ENCODE measurements around the gene MPRIP. TPM values are rescaled to one million over a fixed set of nuclear protein-coding genes. Genes with fewer than 3 reads are reported as not detected.
"Not testable (repeated sequence)": the region's sequence is repeated elsewhere in the genome, so short reads cannot be mapped to it uniquely, and the experiment has no call there.

Gene MPRIP
- 193 and 199 TPM in 2 replicates for total RNA-seq (2014; rRNA removed; shearing (Covaris generic))

- Histone ChIP-seq H3K4me1 (replicated peaks) (peaks cover 56% of the 10 kb centered on the region), H3K36me3 (peaks cover 23% of the 10 kb centered on the region), H3K27me3 (replicated peaks) (no peaks in the 10 kb centered on the region), H3K9me3 (replicated peaks) (no peaks in the 10 kb centered on the region), H3K4me3 (peak within 1 kb of the TSS; percentile 81), H3K27ac (peak within 1 kb of the TSS; percentile 66)
- DNase-seq (ENCODE audit: low read depth in 1 of 2, low spot score in 2 of 2), result no peak
Measured at GRCh38 chr17:17042384-17042736, at the start of gene MPRIP. TSS of gene MPRIP (plus strand) at chr17:17042457. CDS start at chr17:17042849, 392 bp downstream.

DNA sequence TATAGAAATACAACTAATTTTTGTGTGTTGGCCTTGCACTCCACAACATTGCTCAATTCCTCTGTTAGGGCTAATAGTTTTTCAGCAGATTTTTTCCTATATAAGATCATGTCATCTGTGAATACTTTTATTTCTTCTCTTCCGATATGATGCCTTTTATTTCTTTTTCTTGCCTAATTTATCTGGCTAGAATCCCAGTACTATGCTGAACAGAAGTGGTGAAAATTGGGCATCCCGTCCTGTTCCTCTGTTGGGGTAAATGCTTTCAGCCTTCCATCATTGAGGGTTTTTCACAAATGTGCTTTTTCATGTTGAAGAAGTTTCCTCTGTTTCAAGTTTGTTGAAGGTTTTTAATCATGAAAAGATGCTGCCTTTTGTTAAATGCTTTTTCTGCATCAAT lies 47.6 kb upstream of the MPRIP start:
- no peaks in the 10 kb centered on the region for H3K36me3 ChIP-seq
- H3K27me3 ChIP-seq (replicated peaks), result no peaks in the 10 kb centered on the region
- H3K9me3 ChIP-seq (replicated peaks), result no peaks in the 10 kb centered on the region
- no peak for DNase-seq (ENCODE audit: low read depth in 1 of 2, low spot score in 2 of 2)
- H3K4me1 ChIP-seq (replicated peaks), result no peaks in the 10 kb centered on the region; the same call in 1 of the 2 replicates
- H3K4me3 ChIP-seq, result no peak overlapping the region
- no peak overlapping the region for H3K27ac ChIP-seq

GRCh38 chr17:16995930-16996329 lies 46.3 kb upstream of the MPRIP start:
- Histone ChIP-seq H3K4me3 (no peak overlapping the region), H3K36me3 (no peaks in the 10 kb centered on the region), H3K4me1 (replicated peaks) (no peaks in the 10 kb centered on the region), H3K9me3 (replicated peaks) (no peaks in the 10 kb centered on the region), H3K27me3 (replicated peaks) (no peaks in the 10 kb centered on the region), H3K27ac (no peak overlapping the region)
- no peak for DNase-seq (ENCODE audit: low read depth in 1 of 2, low spot score in 2 of 2)

GRCh38 chr17:16996726-16997125 lies 45.5 kb upstream of the MPRIP start:
- H3K27ac ChIP-seq; DNase-seq (ENCODE audit: low read depth in 1 of 2, low spot score in 2 of 2); H3K9me3 ChIP-seq (replicated peaks); H3K4me3 ChIP-seq; H3K27me3 ChIP-seq (replicated peaks); H3K36me3 ChIP-seq; H3K4me1 ChIP-seq (replicated peaks): not testable (repeated sequence)

- DNase-seq (ENCODE audit: low read depth in 1 of 2, low spot score in 2 of 2), result no peak
- Histone ChIP-seq H3K36me3 (no peaks in the 10 kb centered on the region), H3K4me3 (no peak overlapping the region), H3K9me3 (replicated peaks) (no peaks in the 10 kb centered on the region), H3K4me1 (replicated peaks) (no peaks in the 10 kb centered on the region; the same call in 1 of the 2 replicates), H3K27me3 (replicated peaks) (no peaks in the 10 kb centered on the region), H3K27ac (no peak overlapping the region)
Measured at GRCh38 chr17:16997514-16998429, 44.5 kb upstream of the MPRIP start.

DNA sequence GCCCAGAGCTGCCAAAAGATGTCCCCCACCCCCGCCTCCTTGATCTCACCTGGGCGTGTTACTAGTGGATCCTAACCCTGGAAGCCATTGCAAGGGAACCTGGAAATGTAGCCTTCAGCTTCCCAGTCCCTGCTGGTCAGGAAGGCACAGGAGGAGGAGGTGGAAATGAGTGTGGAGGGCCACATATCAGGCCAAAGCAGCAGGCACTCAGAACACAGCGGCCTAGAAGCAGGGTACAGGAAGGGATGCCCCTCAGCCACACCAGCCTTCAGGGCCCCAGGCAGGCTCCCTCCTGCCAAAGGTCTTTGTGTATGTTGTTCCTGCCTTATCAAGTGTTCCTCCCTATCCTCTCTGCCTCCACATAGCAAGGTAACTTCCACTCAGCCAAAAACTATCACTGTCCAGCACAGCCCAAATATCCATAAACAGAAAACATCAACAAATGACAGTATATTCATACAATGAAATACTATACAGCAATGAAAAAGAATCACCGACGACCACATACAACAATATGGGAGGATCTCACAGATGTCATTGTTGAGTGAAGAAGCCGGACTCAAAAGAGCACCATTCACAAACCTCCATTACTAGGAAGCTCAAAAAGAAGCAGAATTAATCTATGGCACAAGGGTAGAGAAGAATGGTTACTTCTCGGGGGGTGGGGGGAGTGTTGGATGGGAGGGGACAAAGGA lies 42.2 kb upstream of the MPRIP start:
- no peaks in the 10 kb centered on the region for H3K36me3 ChIP-seq
- H3K27me3 ChIP-seq (replicated peaks), result no peaks in the 10 kb centered on the region
- no peaks in the 10 kb centered on the region for H3K9me3 ChIP-seq (replicated peaks)
- no peaks in the 10 kb centered on the region; the same call in 1 of the 2 replicates for H3K4me1 ChIP-seq (replicated peaks)
- no peak for DNase-seq (ENCODE audit: low read depth in 1 of 2, low spot score in 2 of 2)
- no peak overlapping the region for H3K4me3 ChIP-seq
- H3K27ac ChIP-seq, result no peak overlapping the region

GRCh38 chr17:17001076-17001777 lies 41.0 kb upstream of the MPRIP start:
- H3K4me1 ChIP-seq (replicated peaks), result no peaks in the 10 kb centered on the region; the same call in 1 of the 2 replicates
- no peaks in the 10 kb centered on the region for H3K9me3 ChIP-seq (replicated peaks)
- DNase-seq (ENCODE audit: low read depth in 1 of 2, low spot score in 2 of 2), result no peak
- H3K27ac ChIP-seq, result no peak overlapping the region
- H3K4me3 ChIP-seq, result no peak overlapping the region
- no peaks in the 10 kb centered on the region for H3K27me3 ChIP-seq (replicated peaks)
- no peaks in the 10 kb centered on the region for H3K36me3 ChIP-seq

GRCh38 chr17:17001874-17002520 lies 40.3 kb upstream of the MPRIP start:
- DNase-seq (ENCODE audit: low read depth in 1 of 2, low spot score in 2 of 2), result peak; percentile 58 to 68
- H3K9me3 ChIP-seq (replicated peaks), result no peaks in the 10 kb centered on the region
- H3K27me3 ChIP-seq (replicated peaks), result no peaks in the 10 kb centered on the region
- H3K4me1 ChIP-seq (replicated peaks), result no peaks in the 10 kb centered on the region; the same call in 1 of the 2 replicates
- no peak overlapping the region for H3K27ac ChIP-seq
- no peak overlapping the region for H3K4me3 ChIP-seq
- H3K36me3 ChIP-seq, result no peaks in the 10 kb centered on the region

GRCh38 chr17:17002731-17003715 lies 39.2 kb upstream of the MPRIP start:
- not testable (repeated sequence) for H3K27me3 ChIP-seq (replicated peaks); H3K4me3 ChIP-seq; H3K36me3 ChIP-seq; DNase-seq (ENCODE audit: low read depth in 1 of 2, low spot score in 2 of 2); H3K4me1 ChIP-seq (replicated peaks); H3K9me3 ChIP-seq (replicated peaks); H3K27ac ChIP-seq

DNA sequence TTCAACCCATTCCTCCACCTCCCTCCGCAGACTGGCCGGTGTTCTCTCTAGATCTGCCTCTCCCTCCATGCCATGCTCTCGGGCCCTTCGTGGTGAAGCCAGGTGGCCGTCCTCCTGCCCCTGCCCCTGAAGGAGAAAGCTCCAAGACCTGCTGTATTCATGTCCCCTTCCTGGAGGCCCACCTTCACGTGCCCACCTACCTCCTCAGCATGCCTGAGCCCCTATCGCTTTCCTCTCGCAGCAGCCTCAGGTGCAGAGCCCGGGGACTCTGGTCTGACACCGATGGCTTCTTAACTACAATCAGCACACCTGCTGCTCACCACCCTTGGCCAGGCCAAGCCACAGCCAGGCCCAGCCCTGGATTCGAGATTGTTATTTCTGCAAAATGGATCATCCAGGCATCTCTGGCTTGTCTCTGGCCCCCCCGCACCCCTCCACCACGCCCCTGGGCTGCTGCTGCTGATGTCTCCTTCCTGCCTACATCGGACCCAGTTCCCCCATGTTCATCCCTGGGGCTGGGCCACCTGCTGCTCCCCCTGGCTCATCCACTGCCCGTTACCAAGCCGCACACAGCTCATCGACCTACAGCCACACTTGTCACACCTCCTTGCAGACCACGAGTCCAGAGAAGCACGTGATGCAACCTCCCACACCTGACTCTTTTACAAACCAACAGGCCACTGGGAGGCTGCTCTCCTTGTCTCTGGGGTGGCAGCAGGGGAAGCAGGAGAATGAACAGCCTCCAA lies 37.8 kb upstream of the MPRIP start:
- no peak overlapping the region for H3K4me3 ChIP-seq
- no peaks in the 10 kb centered on the region for H3K9me3 ChIP-seq (replicated peaks)
- H3K27me3 ChIP-seq (replicated peaks), result no peaks in the 10 kb centered on the region
- no peak for DNase-seq (ENCODE audit: low read depth in 1 of 2, low spot score in 2 of 2)
- H3K36me3 ChIP-seq, result no peaks in the 10 kb centered on the region
- no peak overlapping the region for H3K27ac ChIP-seq
- H3K4me1 ChIP-seq (replicated peaks), result peaks cover under 1% of the 10 kb centered on the region

- not testable (repeated sequence) for H3K4me3 ChIP-seq; H3K36me3 ChIP-seq; H3K27ac ChIP-seq; H3K9me3 ChIP-seq (replicated peaks); DNase-seq (ENCODE audit: low read depth in 1 of 2, low spot score in 2 of 2); H3K4me1 ChIP-seq (replicated peaks); H3K27me3 ChIP-seq (replicated peaks)
Measured at GRCh38 chr17:17004997-17005614, 37.2 kb upstream of the MPRIP start.

GRCh38 chr17:17007891-17008290 lies 34.4 kb upstream of the MPRIP start:
- not testable (repeated sequence) for DNase-seq (ENCODE audit: low read depth in 1 of 2, low spot score in 2 of 2); H3K4me1 ChIP-seq (replicated peaks); H3K4me3 ChIP-seq; H3K9me3 ChIP-seq (replicated peaks); H3K27ac ChIP-seq; H3K36me3 ChIP-seq; H3K27me3 ChIP-seq (replicated peaks)

Data from SJSA1 (cell line).